Lower leg skin (tissue), 4 donors: ENCODE measurements around the gene WNK2. TPM values are rescaled to one million over a fixed set of nuclear protein-coding genes. Genes with fewer than 3 reads are reported as not detected.

Experiments
- DNase-seq, 2 donors: peaks; one replicate each; pipeline ENCODE4 v3.0.0-alpha.2; 2019; ENCODE audit warnings: low spot score in 2 of 2
- H3K4me3 ChIP-seq: fragments of 200-600 bp; sonication (generic); 2 replicates; pipeline ENCODE4 v1.5.1; 2017; ENCODE audit warnings: mild to moderate bottlenecking, low read depth; ENCODE audit not compliant: poor library complexity, severe bottlenecking
- CTCF ChIP-seq, 3 donors: fragments of 450-650 bp; IDR thresholded peaks; one replicate each; pipeline ENCODE4 v1.5.1; 2016; ENCODE audit warnings: antibody characterized with exemption in 3 of 3, mild to moderate bottlenecking in 3 of 3, moderate library complexity in 2 of 3
- POLR2A ChIP-seq, 2 donors: fragments of 450-650 bp; IDR thresholded peaks; one replicate each; pipeline ENCODE4 v1.6.1; 2016 to 2017; ENCODE audit warnings: antibody characterized with exemption in 2 of 2, mild to moderate bottlenecking in 1 of 2, moderate library complexity in 1 of 2
- WGBS, 2 donors: methylation state at CpG; one replicate each; pipeline ENCODE4 v1.1.5; 2018; 5-methylcytosine and 5-hydroxymethylcytosine counted together
- intact Hi-C: fragments of 100-400 bp; cut with DNase I; formaldehyde crosslinking; loops from one replicate; pipeline ENCODE4 v1.15.0; 2023; ENCODE audit warnings: low total_unique reads
- total RNA-seq, 4 donors: library from RNA; depleted of rRNA; stranded (reverse); fragments of >200 nt; gene quantifications; one replicate each; pipeline ENCODE4 v1.1.0, GENCODE V29; 2016

Gene WNK2
- total RNA-seq, 4 donors from 2014 or later: 35.3 to 53.6 (median 42.6) TPM

- DNase-seq: no peak
- intact Hi-C loops: no loop called here
Measured at GRCh38 chr9:93210324-93210973, 26.5 kb downstream of the WNK2 start.

GRCh38 chr9:93210974-93211653 is 27.2 kb downstream of the WNK2 start:
- DNase-seq: no peak
- intact Hi-C loops: no loop called here
- H3K4me3 ChIP-seq: no peak overlapping the region
- TF ChIP-seq CTCF (IDR thresholded peaks at IDR 0.05) (no peak), POLR2A (IDR thresholded peaks at IDR 0.05) (no peak)

More at GRCh38 chr9:93210324-93210973, 26.5 kb downstream of the WNK2 start:
- TF ChIP-seq CTCF (IDR thresholded peaks at IDR 0.05): no peak
- no peak for TF ChIP-seq POLR2A (IDR thresholded peaks at IDR 0.05)
- whole genome bisulfite sequencing, 2 donors: 97 to 98% methylated on average over 15 of the region's 15 CpGs
- no peak overlapping the region for H3K4me3 ChIP-seq

- no peak overlapping the region for H3K4me3 ChIP-seq
- intact Hi-C loops: no loop called here
- WGBS, 2 donors: 96 to 99% methylated on average over 3 of the region's 3 CpGs
- no peak for DNase-seq
- no peak for TF ChIP-seq POLR2A (IDR thresholded peaks at IDR 0.05)
- no peak for TF ChIP-seq CTCF (IDR thresholded peaks at IDR 0.05)
Measured at GRCh38 chr9:93211654-93212001, 27.7 kb downstream of the WNK2 start.

- intact Hi-C loops: no loop called here
- 85 to 88% methylated on average over 4 to 5 of the region's 5 CpGs for WGBS, 2 donors
- no peak overlapping the region for H3K4me3 ChIP-seq
- no peak for TF ChIP-seq POLR2A (IDR thresholded peaks at IDR 0.05)
- no peak for TF ChIP-seq CTCF (IDR thresholded peaks at IDR 0.05)
- DNase-seq: no peak
Measured at GRCh38 chr9:93212409-93212808, 28.5 kb downstream of the WNK2 start.

GRCh38 chr9:93216073-93216365 is 32.1 kb downstream of the WNK2 start:
- WGBS, 2 donors: 64 to 76% methylated on average over 1 of the region's 1 CpG
- no peak overlapping the region for H3K4me3 ChIP-seq
- no peak for DNase-seq
- intact Hi-C loops: no loop called here
- TF ChIP-seq POLR2A (IDR thresholded peaks at IDR 0.05) (no peak), CTCF (IDR thresholded peaks at IDR 0.05) (no peak)

GRCh38 chr9:93217706-93218105 is 33.8 kb downstream of the WNK2 start:
- no peak for TF ChIP-seq POLR2A (IDR thresholded peaks at IDR 0.05)
- TF ChIP-seq CTCF (IDR thresholded peaks at IDR 0.05): no peak
- WGBS, 2 donors: 75 to 93% methylated on average over 3 to 5 of the region's 5 CpGs

More at GRCh38 chr9:93217706-93218105, 33.8 kb downstream of the WNK2 start:
- no peak for DNase-seq
- H3K4me3 ChIP-seq: no peak overlapping the region
- intact Hi-C loops: no loop called here
